Sigmoid colon (tissue), 7 donors: ENCODE results near the gene PLS3. TPM values are rescaled to one million over a fixed set of nuclear protein-coding genes. Genes with fewer than 3 reads are reported as not detected.
A peak's percentile ranks its signal among the peaks of the same experiment; 100 is the strongest.

Source experiments
- DNase-seq: peaks from one replicate; pipeline ENCODE4 v3.0.0-alpha.2; 2019
- H3K27ac ChIP-seq, 4 donors: fragments of 200-600 bp; sonication (generic); one replicate each; pipeline ENCODE4 v1.5.1; 2016 to 2019; ENCODE audit warnings: mild to moderate bottlenecking in 1 of 4
- H3K27me3 ChIP-seq, 3 donors: fragments of 200-600 bp; sonication (generic); one replicate each; pipeline ENCODE4 v1.5.1; 2019; ENCODE audit warnings: mild to moderate bottlenecking in 1 of 3
- H3K36me3 ChIP-seq, 4 donors: fragments of 200-600 bp; sonication (generic); one replicate each; pipeline ENCODE4 v1.5.1; 2016 to 2019
- H3K4me1 ChIP-seq, 4 donors: fragments of 200-600 bp; sonication (generic); one replicate each; pipeline ENCODE4 v1.5.1; 2017 to 2019
- H3K4me3 ChIP-seq, 4 donors: fragments of 200-600 bp; sonication (generic); one replicate each; pipeline ENCODE4 v1.5.1; 2017 to 2019; ENCODE audit warnings: mild to moderate bottlenecking in 2 of 4, moderate library complexity in 1 of 4
- H3K9me3 ChIP-seq, 4 donors: fragments of 200-600 bp in 3 of 4; sonication (generic) in 3 of 4; one replicate each; pipeline versions ENCODE4 v1.5.1 to v1.6.1; 2013 to 2019
- CTCF ChIP-seq, 4 experiments: fragments of 450-650 bp in 3 of 4; fragments of 200-600 bp in 1 of 4; IDR thresholded peaks; one replicate each; pipeline ENCODE4 v1.5.1; 2016 to 2019; ENCODE audit warnings: antibody characterized with exemption in 4 of 4, mild to moderate bottlenecking in 3 of 4, moderate library complexity in 2 of 4
- EP300 ChIP-seq, 4 donors: sonication (generic); formaldehyde crosslinking; IDR thresholded peaks; one replicate each; pipeline ENCODE4 v1.6.1; 2017; ENCODE audit warnings: antibody characterized with exemption in 4 of 4
- POLR2A ChIP-seq, 2 donors: fragments of 450-650 bp; IDR thresholded peaks; one replicate each; pipeline ENCODE4 v1.6.1; 2016; ENCODE audit warnings: antibody characterized with exemption in 2 of 2, mild to moderate bottlenecking in 2 of 2, moderate library complexity in 2 of 2
- POLR2AphosphoS5 ChIP-seq, 4 donors: sonication (generic); formaldehyde crosslinking; IDR thresholded peaks; one replicate each; pipeline ENCODE4 v1.6.1; 2017; ENCODE audit warnings: antibody characterized with exemption in 4 of 4
- WGBS, 2 donors: extraction: QIAGEN DNeasy Blood & Tissue Kit; methylation state at CpG; one replicate each; pipeline ENCODE4 v1.1.7; 2013; 5-methylcytosine and 5-hydroxymethylcytosine counted together
- intact Hi-C: fragments of 100-400 bp; cut with DNase I; formaldehyde crosslinking; loops from one replicate; pipeline ENCODE4 v1.15.1; 2023
- polyA plus RNA-seq, 3 donors: library from polyadenylated mRNA; stranded (reverse); fragments of 200-250 nt; gene quantifications; one replicate each; pipeline ENCODE4 v1.2.3, GENCODE V29; 2013
- total RNA-seq, 4 donors: library from RNA; depleted of rRNA; stranded (reverse); fragments of >200 nt; gene quantifications; one replicate each; pipeline ENCODE4 v1.1.0, GENCODE V29; 2016
- donor health status: healthy with polysubstance abuse.
- donor health status: Bipolar disorder and iron deficiency.
- donor health status: healthy.

Gene PLS3
- total and polyA plus RNA-seq, 7 donors = 8.3 to 71.5 (median 50.2) TPM

- DNase-seq = no peak
- intact Hi-C loops = loop anchor here (2.0 to 5.0 kb wide), 3 partner anchors 51 to 221 kb away; no protein-coding TSS in a partner anchor
- Histone ChIP-seq H3K4me3 (peak overlapping the region in 1 of 4 donors; percentile 55), H3K27ac (peak overlapping the region; percentile 87 to 91 (median 90)), H3K27me3 (no peaks in the 10 kb centered on the region), H3K36me3 (no peaks in the 10 kb centered on the region), H3K4me1 (peaks cover 0 to 17% (median 5%) of the 10 kb centered on the region in 4 donors), H3K9me3 (no peaks in the 10 kb centered on the region)
- TF ChIP-seq POLR2A (IDR thresholded peaks at IDR 0.05) (no peak), EP300 (IDR thresholded peaks at IDR 0.05) (no peak)
- 61 to 88% methylated on average over 4 of the region's 4 CpGs for WGBS, 2 donors
These were observed 2.7 kb downstream of the PLS3 start for GRCh38 chrX:115563633-115564162.

- no peaks in the 10 kb centered on the region for H3K27me3 ChIP-seq
These were observed 3.3 kb downstream of the PLS3 start for GRCh38 chrX:115564243-115564642.

GRCh38 chrX:115565888-115566287 is 4.9 kb downstream of the PLS3 start:
- Histone ChIP-seq H3K36me3 (no peaks in the 10 kb centered on the region), H3K27ac (no peak overlapping the region), H3K4me1 (peaks cover 0 to 17% (median 5%) of the 10 kb centered on the region in 4 donors), H3K9me3 (no peaks in the 10 kb centered on the region), H3K27me3 (no peaks in the 10 kb centered on the region), H3K4me3 (no peak overlapping the region)
- 66 to 76% methylated on average over 2 of the region's 2 CpGs for WGBS, 2 donors
- intact Hi-C loops = no loop called here
- TF ChIP-seq EP300 (IDR thresholded peaks at IDR 0.05) (no peak), POLR2AphosphoS5 (IDR thresholded peaks at IDR 0.05) (no peak), CTCF (IDR thresholded peaks at IDR 0.05) (no peak), POLR2A (IDR thresholded peaks at IDR 0.05) (no peak)
- no peak for DNase-seq

More at GRCh38 chrX:115564243-115564642, 3.3 kb downstream of the PLS3 start:
- Histone ChIP-seq H3K36me3 (no peaks in the 10 kb centered on the region), H3K4me3 (no peak overlapping the region), H3K9me3 (no peaks in the 10 kb centered on the region), H3K27ac (peak overlapping the region in 3 of 4 donors; percentile 87 to 91 (median 89)), H3K4me1 (peaks cover 0 to 17% (median 5%) of the 10 kb centered on the region in 4 donors)
- TF ChIP-seq POLR2A (IDR thresholded peaks at IDR 0.05) = no peak
- no peak for DNase-seq
- WGBS, 2 donors = 44 to 64% methylated on average over 2 of the region's 2 CpGs
- intact Hi-C loops = loop anchor here (5.0 kb wide), 2 partner anchors 78 to 222 kb away; no protein-coding TSS in a partner anchor

GRCh38 chrX:115571712-115572111 is 10.7 kb downstream of the PLS3 start:
- Histone ChIP-seq H3K27ac (no peak overlapping the region), H3K36me3 (no peaks in the 10 kb centered on the region), H3K9me3 (no peaks in the 10 kb centered on the region), H3K4me1 (peaks cover 0 to 9% (median 0%) of the 10 kb centered on the region in 4 donors), H3K27me3 (no peaks in the 10 kb centered on the region), H3K4me3 (no peak overlapping the region)
- DNase-seq = no peak
- no peak for TF ChIP-seq POLR2AphosphoS5 (IDR thresholded peaks at IDR 0.05)
- TF ChIP-seq EP300 (IDR thresholded peaks at IDR 0.05) = no peak
- no peak for TF ChIP-seq CTCF (IDR thresholded peaks at IDR 0.05)
- intact Hi-C loops = no loop called here

GRCh38 chrX:115573185-115573584 is 12.2 kb downstream of the PLS3 start:
- H3K4me3 ChIP-seq = no peak overlapping the region
- no peaks in the 10 kb centered on the region for H3K36me3 ChIP-seq
- intact Hi-C loops = no loop called here
- DNase-seq = no peak
- peaks cover 0 to 9% (median 0%) of the 10 kb centered on the region in 4 donors for H3K4me1 ChIP-seq
- WGBS, 2 donors = 72 to 75% methylated on average over 2 of the region's 2 CpGs
- peak overlapping the region in 1 of 4 donors; percentile 62 for H3K27ac ChIP-seq
- H3K27me3 ChIP-seq = no peaks in the 10 kb centered on the region
- H3K9me3 ChIP-seq = no peaks in the 10 kb centered on the region
- no peak for TF ChIP-seq CTCF (IDR thresholded peaks at IDR 0.05)
- TF ChIP-seq POLR2A (IDR thresholded peaks at IDR 0.05) = no peak
- no peak for TF ChIP-seq EP300 (IDR thresholded peaks at IDR 0.05)
- no peak for TF ChIP-seq POLR2AphosphoS5 (IDR thresholded peaks at IDR 0.05)

GRCh38 chrX:115576676-115577075 is 15.7 kb downstream of the PLS3 start:
- intact Hi-C loops = no loop called here
- Histone ChIP-seq H3K4me1 (peaks cover 0 to 11% (median 4%) of the 10 kb centered on the region in 4 donors), H3K27me3 (no peaks in the 10 kb centered on the region), H3K36me3 (no peaks in the 10 kb centered on the region), H3K9me3 (no peaks in the 10 kb centered on the region), H3K27ac (no peak overlapping the region), H3K4me3 (no peak overlapping the region)
- TF ChIP-seq CTCF (IDR thresholded peaks at IDR 0.05) = no peak
- no peak for TF ChIP-seq EP300 (IDR thresholded peaks at IDR 0.05)
- no peak for TF ChIP-seq POLR2AphosphoS5 (IDR thresholded peaks at IDR 0.05)
- no peak for TF ChIP-seq POLR2A (IDR thresholded peaks at IDR 0.05)
- DNase-seq = no peak
- WGBS, 2 donors = 81 to 86% methylated on average over 5 of the region's 5 CpGs
